ENCODE measurements around the gene L3MBTL3. TPM values are rescaled to one million over a fixed set of nuclear protein-coding genes. Genes with fewer than 3 reads are reported as not detected.

Gene L3MBTL3
- total and polyA plus RNA-seq, 7 donors: 1.00 to 3.2 (median 2.0) TPM

DNA sequence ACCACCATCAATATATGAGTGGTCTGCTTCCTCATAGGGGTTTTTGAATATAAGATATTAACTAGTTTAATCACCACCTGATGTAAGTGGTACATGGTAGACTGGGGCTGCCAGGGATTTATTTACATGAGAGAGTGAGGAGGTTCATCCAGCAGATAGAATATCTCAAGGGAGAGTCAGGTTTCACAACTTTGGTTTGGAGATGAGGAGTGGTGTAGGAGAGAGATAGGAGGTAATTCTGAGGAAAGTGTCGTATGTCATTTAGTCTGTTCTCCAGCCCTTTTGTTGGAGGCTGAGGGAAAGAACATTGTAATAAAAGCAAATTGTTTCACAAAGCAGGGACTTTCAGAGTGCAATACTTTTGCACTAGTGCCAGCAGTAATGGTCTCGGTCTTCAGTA is 16.8 kb downstream of the L3MBTL3 start:
- DNase-seq (no peak), ATAC-seq (no peak)
- TF ChIP-seq, protein P1, sequence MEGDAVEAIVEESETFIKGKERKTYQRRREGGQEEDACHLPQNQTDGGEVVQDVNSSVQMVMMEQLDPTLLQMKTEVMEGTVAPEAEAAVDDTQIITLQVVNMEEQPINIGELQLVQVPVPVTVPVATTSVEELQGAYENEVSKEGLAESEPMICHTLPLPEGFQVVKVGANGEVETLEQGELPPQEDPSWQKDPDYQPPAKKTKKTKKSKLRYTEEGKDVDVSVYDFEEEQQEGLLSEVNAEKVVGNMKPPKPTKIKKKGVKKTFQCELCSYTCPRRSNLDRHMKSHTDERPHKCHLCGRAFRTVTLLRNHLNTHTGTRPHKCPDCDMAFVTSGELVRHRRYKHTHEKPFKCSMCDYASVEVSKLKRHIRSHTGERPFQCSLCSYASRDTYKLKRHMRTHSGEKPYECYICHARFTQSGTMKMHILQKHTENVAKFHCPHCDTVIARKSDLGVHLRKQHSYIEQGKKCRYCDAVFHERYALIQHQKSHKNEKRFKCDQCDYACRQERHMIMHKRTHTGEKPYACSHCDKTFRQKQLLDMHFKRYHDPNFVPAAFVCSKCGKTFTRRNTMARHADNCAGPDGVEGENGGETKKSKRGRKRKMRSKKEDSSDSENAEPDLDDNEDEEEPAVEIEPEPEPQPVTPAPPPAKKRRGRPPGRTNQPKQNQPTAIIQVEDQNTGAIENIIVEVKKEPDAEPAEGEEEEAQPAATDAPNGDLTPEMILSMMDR (IDR thresholded peaks at IDR 0.05): no peak
- H3K9me3 ChIP-seq: no peaks in the 10 kb centered on the region
- H3K27me3 ChIP-seq (ENCODE audit: insufficient read depth in 3 of 3, low read length in 2 of 3): no peaks in the 10 kb centered on the region
- H3K27ac ChIP-seq: no peak overlapping the region
- H3K4me1 ChIP-seq: no peaks in the 10 kb centered on the region
- 45 to 77% (median 72%) methylated on average over 2 of the region's 2 CpGs for WGBS, 3 donors
- H3K36me3 ChIP-seq (ENCODE audit: insufficient read depth in 1 of 2, low read depth in 1 of 2): no peaks in the 10 kb centered on the region
- no peak overlapping the region for H3K4me3 ChIP-seq
- intact Hi-C loops (cut with DNase I): no loop called here

DNA sequence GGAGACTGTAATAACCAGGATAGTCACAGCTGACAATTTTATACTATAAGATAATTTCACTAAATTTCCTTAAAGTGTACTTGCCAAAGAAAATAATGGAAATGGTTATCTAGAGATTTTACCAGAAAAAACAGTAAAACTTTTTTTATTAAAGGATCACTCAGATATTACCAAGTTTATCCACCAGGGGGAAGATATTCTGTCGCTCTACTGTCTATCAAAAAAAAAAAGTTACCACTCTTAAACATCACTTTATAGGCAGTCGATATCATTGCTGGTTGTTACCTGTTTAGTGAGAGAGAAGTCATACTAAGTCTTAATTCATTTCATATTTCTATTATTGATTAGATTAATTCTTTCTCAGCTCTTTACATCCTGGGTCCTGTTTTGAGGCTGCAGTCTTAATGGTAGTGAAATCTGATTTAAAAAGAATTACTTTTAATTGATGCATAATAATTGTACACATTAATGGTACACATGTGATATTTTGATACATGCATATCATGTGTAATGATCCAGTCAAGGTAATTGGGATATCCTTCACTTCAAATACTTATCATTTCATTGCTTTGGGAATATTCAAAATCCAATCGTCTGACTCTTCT is 18.9 kb downstream of the L3MBTL3 start:
- ATAC-seq (no peak), DNase-seq (no peak)
- Histone ChIP-seq H3K27ac (no peak overlapping the region), H3K27me3 (ENCODE audit: insufficient read depth in 3 of 3, low read length in 2 of 3) (no peaks in the 10 kb centered on the region), H3K4me3 (no peak overlapping the region), H3K9me3 (no peaks in the 10 kb centered on the region), H3K36me3 (ENCODE audit: insufficient read depth in 1 of 2, low read depth in 1 of 2) (no peaks in the 10 kb centered on the region), H3K4me1 (no peaks in the 10 kb centered on the region)
- TF ChIP-seq, protein P1 (IDR thresholded peaks at IDR 0.05): peak; percentile 35
- WGBS, 3 donors: 50 to 80% (median 76%) methylated on average over 3 of the region's 3 CpGs
- intact Hi-C loops (cut with DNase I): no loop called here

GRCh38 chr6:130041594-130041993 is 23.2 kb downstream of the L3MBTL3 start:
- intact Hi-C loops (cut with DNase I): no loop called here
- H3K36me3 ChIP-seq (ENCODE audit: insufficient read depth in 1 of 2, low read depth in 1 of 2): no peaks in the 10 kb centered on the region

DNA sequence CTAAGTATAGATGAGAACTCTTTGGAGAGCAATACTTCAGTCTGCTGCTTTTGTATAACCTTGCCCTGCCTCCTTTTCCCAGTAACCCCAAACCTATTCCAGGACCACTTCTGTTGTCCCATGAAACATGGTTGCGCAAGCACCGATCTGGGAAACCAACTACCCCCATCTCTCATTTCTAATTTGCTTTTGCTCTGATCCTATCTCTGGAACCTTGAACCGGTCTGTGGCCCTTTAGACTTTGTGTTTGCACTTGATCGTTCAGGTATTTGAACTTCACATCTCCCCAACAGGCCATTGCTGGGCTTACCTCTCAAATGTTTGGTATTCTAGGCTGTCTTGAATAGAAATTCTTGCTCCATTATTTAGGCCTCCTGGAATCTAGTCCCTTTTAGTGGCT is 25.0 kb downstream of the L3MBTL3 start:
- Histone ChIP-seq H3K27ac (no peak overlapping the region), H3K4me1 (no peaks in the 10 kb centered on the region), H3K4me3 (no peak overlapping the region), H3K9me3 (no peaks in the 10 kb centered on the region), H3K36me3 (ENCODE audit: insufficient read depth in 1 of 2, low read depth in 1 of 2) (no peaks in the 10 kb centered on the region), H3K27me3 (ENCODE audit: insufficient read depth in 3 of 3, low read length in 2 of 3) (no peaks in the 10 kb centered on the region)
- TF ChIP-seq, protein P1 (IDR thresholded peaks at IDR 0.05): no peak
- intact Hi-C loops (cut with DNase I): no loop called here
- ATAC-seq: no peak
- DNase-seq: no peak
- 94% methylated on average over 4 of the region's 4 CpGs for WGBS, 3 donors

More at GRCh38 chr6:130041594-130041993, 23.2 kb downstream of the L3MBTL3 start:
- Histone ChIP-seq H3K4me3 (no peak overlapping the region), H3K27me3 (ENCODE audit: insufficient read depth in 3 of 3, low read length in 2 of 3) (no peaks in the 10 kb centered on the region), H3K27ac (no peak overlapping the region), H3K4me1 (no peaks in the 10 kb centered on the region), H3K9me3 (no peaks in the 10 kb centered on the region)
- DNase-seq (no peak), ATAC-seq (no peak)
- TF ChIP-seq, protein P1 (IDR thresholded peaks at IDR 0.05): no peak

DNA sequence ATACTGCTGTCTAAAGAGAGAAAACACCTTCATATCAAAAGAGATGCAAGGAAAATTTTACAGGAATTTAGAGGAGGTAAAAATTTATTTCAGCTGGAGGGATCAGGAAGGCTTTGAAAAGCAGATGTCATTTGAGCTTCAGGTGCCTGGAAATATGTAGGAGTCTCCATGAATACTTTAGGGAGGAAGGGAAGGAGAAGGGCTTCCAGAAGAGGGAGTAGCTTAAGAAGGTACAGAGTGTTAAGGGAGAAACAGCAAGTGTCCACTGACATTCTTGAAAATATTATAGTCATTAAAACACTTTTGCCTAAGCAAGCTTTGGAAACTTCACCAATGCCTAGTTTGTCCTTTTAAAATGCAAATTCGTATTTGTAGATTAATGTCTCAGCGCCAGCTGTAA is 27.2 kb downstream of the L3MBTL3 start:
- intact Hi-C loops (cut with DNase I): no loop called here
- Histone ChIP-seq H3K4me1 (no peaks in the 10 kb centered on the region), H3K27ac (no peak overlapping the region), H3K4me3 (no peak overlapping the region), H3K27me3 (ENCODE audit: insufficient read depth in 3 of 3, low read length in 2 of 3) (no peaks in the 10 kb centered on the region), H3K36me3 (ENCODE audit: insufficient read depth in 1 of 2, low read depth in 1 of 2) (peaks cover 0 to 4% of the 10 kb centered on the region in 2 donors), H3K9me3 (no peaks in the 10 kb centered on the region)
- WGBS, 3 donors: 86 to 93% (median 90%) methylated on average over 2 of the region's 2 CpGs
- TF ChIP-seq, protein P1 (IDR thresholded peaks at IDR 0.05): no peak
- no peak for ATAC-seq
- no peak for DNase-seq

All from psoas muscle (tissue), 8 donors.